GM19025 (cell line): Measurements from ENCODE around the gene PXDN.
"Not testable (repeated sequence)": the region's sequence is repeated elsewhere in the genome, so short reads cannot be mapped to it uniquely, and the experiment has no call there.

ENCODE experiments used
- ATAC-seq: cut with Tn5 transposase; IDR thresholded peaks from one replicate; pipeline ENCODE4 v1.9.1; 2021; ENCODE audit warnings: mild to moderate bottlenecking, low read depth, moderate library complexity; ENCODE audit not compliant: unreplicated experiment

The PXDN gene

GRCh38 chr2:1638281-1638860, 105.9 kb downstream of the PXDN start:
- no peak for ATAC-seq

GRCh38 chr2:1636791-1637415, 107.4 kb downstream of the PXDN start:
- ATAC-seq, result no peak

DNA sequence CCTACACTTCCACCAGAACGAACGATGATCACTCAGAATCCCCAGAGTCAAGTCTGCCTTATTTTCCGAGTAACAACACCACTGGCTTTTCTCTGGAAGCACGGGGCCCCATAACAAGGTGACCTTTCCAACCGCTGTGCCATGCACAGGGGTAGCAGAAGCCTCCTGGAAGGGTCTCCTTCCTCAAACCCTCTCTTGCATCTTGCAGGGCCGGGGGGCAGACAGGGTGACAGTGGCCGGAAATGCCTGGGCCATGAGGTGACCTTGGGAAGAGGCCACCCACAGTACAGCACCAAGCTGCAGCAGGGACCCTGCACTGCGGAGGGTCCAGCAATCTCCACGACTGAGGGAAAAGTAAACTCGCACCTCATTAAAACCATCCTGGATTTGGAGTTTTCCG, 108.5 kb downstream of the PXDN start:
- no peak for ATAC-seq

DNA sequence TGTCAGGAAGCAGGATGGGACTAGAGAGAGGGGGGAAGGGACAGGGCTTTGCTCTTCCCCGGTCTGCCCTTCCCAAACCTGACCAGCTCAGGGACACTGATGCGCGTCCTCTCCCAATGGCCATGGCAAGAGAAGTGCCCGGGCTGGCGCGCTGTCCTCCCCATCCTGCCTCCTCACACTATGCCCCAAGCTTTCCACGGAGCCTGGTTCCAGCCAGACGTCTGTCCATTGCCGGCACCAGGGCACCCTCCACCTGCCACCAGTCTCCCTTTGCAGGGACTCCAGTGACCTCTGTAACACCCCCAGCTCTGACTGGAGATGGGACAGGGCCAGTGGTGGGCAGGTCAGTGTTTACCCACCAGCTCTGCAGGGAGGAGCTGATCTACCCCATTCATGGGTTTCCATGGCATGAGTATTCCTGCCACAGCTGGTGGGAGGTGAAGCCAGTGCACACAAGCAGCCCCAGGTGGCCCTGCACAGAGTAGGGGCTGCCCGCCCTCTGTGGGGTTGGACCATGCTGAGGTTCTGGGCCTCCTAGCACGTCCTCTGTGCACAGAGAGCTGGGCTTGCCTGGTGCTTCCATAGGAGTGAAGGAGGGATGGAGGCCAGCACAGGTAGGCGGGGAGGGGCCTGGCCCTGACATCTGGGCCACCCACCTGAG, 109.5 kb downstream of the PXDN start:
- no peak for ATAC-seq

DNA sequence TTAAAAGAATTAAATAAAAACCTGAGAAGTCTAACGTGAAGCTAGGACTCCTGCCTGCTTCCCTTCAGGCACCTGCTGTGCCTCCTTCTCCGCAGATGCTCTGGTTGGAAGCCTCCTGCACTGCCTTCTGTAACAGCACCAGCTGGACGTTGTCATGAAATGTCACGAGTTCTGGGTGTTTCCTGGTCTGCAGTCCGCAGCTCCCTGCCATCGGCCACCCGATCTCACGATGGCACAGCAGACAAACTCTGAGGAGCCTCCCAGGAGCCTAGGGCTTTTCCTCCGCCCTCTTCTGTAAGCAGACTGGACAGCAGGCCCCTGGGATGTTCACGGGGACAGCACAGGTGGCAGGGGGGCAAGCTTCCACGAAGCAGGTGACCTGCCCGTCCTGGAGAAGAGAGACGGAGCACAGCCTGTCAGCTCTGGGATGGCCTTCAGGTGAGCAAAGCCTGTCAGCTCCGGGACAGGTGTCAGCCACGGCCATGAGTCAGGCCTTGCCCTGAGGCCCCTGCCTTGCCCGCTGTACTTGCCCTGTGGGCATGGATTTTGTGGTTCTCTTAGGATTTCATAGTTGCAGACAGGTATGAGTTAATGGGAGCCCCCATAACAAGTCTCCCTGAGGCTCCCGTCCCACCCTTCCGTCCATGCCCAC, 110.3 kb downstream of the PXDN start:
- no peak for ATAC-seq

GRCh38 chr2:1633092-1633671, 111.1 kb downstream of the PXDN start:
- no peak for ATAC-seq

- no peak for ATAC-seq
Observed at GRCh38 chr2:1632510-1632909, 111.8 kb downstream of the PXDN start.

GRCh38 chr2:1632002-1632348, 112.3 kb downstream of the PXDN start:
- ATAC-seq, result no peak

DNA sequence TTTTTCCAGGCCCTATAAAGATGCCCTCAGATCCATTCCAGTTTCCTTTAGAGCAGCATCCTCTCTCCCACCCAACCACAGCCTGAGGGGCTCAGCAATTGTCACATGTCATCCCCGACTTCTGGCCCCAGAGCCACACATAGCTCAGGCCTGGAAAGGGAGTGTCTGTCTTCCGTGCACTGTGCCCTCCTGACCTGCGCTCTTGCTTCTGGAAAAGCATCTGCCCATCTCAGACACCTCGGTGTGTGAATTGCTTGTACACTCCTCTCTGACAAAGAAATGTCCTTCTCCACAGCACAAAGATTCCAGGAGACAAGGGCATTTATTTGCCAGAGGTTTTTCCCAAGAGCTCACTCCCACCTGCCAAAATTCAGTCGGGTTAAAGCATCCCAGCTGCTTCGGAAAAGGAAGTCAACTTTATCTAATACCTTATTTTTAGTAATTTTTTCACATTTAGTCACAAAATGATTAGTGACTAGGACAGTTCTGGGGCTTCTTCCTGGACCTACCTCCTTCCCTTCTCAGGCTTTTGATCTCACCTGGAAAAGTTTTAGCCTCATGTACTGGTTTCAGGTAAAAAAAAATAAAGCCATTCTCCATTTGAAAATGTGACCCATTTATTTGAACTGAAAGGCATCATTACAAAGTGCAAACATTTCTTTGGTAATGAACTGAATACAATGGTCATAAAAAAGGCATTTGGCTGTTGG, 112.9 kb downstream of the PXDN start:
- ATAC-seq, result no peak

DNA sequence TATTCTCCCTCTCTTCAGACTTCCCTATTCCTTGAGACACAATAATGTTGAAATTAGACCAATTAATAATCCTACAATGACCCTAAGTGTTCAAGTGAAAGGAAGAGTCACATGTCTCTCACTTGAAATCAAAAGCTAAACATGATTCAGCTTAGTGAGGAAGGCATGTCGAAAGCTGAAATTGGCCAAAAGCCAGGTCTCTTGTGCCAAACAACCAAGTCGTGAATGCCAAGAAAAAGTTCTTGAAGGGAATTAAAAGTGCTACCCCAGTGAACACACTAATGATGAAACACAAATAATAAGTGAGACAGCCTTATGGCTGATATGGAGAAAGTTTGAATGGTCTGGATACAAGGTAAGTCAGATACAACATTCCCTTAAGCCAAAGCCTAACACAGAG, 115.4 kb downstream of the PXDN start:
- no peak for ATAC-seq

GRCh38 chr2:1627628-1628381, 116.5 kb downstream of the PXDN start:
- ATAC-seq, result no peak

GRCh38 chr2:1626271-1626681, 118.0 kb downstream of the PXDN start:
- ATAC-seq, result no peak

- ATAC-seq, result no peak
Observed at GRCh38 chr2:1625281-1626001, 118.9 kb downstream of the PXDN start.

GRCh38 chr2:1623906-1624445, 120.3 kb downstream of the PXDN start:
- no peak for ATAC-seq

- ATAC-seq, result no peak
Observed at GRCh38 chr2:1622521-1623200, 121.7 kb downstream of the PXDN start.

- not testable (repeated sequence) for ATAC-seq
Observed at GRCh38 chr2:1621976-1622375, 122.3 kb downstream of the PXDN start.

DNA sequence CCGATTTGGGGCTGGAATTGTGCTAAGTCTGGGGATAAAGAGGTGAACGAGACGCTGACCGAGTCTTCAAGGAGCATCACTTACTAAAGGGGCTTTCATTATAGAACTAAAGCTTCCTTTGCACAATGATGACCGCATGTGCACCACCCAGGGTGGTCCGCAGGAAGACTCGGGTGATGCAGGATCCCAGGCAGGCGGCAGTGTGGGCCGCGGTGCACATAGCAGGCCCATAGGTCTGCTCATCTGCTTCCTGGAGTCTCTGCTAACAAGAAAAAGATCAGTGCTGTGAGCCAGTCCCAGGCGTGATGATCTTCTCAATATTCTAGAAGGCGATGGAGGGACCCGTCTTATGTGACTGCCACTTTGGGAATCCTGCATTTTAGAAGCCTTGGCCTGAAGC, 122.8 kb downstream of the PXDN start:
- ATAC-seq, result no peak

DNA sequence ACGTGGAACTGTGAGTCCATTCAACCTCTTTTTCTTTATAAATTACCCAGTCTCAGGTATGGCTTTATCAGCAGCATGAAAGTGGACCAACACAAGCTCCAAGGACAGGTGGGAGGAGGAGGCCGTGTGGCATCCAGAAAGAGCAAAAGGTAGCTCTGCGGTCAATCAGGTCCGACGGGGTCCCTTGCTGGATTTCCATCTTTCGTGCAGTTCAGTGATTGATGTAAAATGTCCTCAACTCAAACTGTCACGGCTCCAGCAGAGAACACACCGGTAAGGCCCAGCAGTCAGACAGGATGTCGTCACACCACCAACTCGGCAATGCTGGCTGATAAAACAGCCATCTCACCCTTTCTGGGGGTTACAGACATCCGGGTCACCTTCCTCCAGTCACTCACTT, 123.3 kb downstream of the PXDN start:
- ATAC-seq, result no peak

GRCh38 chr2:1620081-1620480, 124.2 kb downstream of the PXDN start:
- ATAC-seq, result no peak
